ENCODE measurements around the gene CLTA. TPM values are rescaled to one million over a fixed set of nuclear protein-coding genes. Genes with fewer than 3 reads are reported as not detected.
A peak's percentile ranks its signal among the peaks of the same experiment; 100 is the strongest.

Gene CLTA
- polyA plus RNA-seq, 1 experiment: 197 TPM

GRCh38 chr9:36249189-36249588, 58.5 kb downstream of the CLTA start:
- no peak overlapping the region for H3K4me3 ChIP-seq (ENCODE audit: low read depth, low read length)
- H3K27me3 ChIP-seq (ENCODE audit: control insufficient read depth, insufficient read depth, low read length): no peaks in the 10 kb centered on the region
- POLR2A ChIA-PET: interaction anchor here (0.7 kb wide), 1 partner anchor 76 kb away, joined by 3 read pairs; no protein-coding TSS in a partner anchor
- H3K36me3 ChIP-seq (ENCODE audit: control insufficient read depth, insufficient read depth, low read length): peaks cover 2% of the 10 kb centered on the region; the same call in 1 of the 2 replicates
- no peak for TF ChIP-seq CTCF (IDR thresholded peaks at IDR 0.05; ENCODE audit: insufficient read depth, low read depth, low read length)
- CTCF ChIA-PET: interaction anchor here (0.6 to 9.8 kb wide), 4 partner anchors 9 to 84 kb away, joined by 3 to 94 read pairs (median 3); partner anchors contain the start of gene GNE
- DNase-seq (ENCODE audit: low read depth): no peak

- no peak for TF ChIP-seq CTCF (IDR thresholded peaks at IDR 0.05; ENCODE audit: insufficient read depth, low read depth, low read length)
- H3K36me3 ChIP-seq (ENCODE audit: control insufficient read depth, insufficient read depth, low read length): peaks cover 2% of the 10 kb centered on the region; the same call in 1 of the 2 replicates
- H3K4me3 ChIP-seq (ENCODE audit: low read depth, low read length): no peak overlapping the region
- CTCF ChIA-PET: interaction anchor here (0.6 to 9.8 kb wide), 3 partner anchors 78 to 200 kb away, joined by 3 to 94 read pairs (median 3); no protein-coding TSS in a partner anchor
- POLR2A ChIA-PET: no interaction called here
- DNase-seq (ENCODE audit: low read depth): no peak
- no peaks in the 10 kb centered on the region for H3K27me3 ChIP-seq (ENCODE audit: control insufficient read depth, insufficient read depth, low read length)
Observed at GRCh38 chr9:36250079-36250478, 59.4 kb downstream of the CLTA start.

GRCh38 chr9:36251428-36251827, 60.7 kb downstream of the CLTA start:
- Histone ChIP-seq H3K36me3 (ENCODE audit: control insufficient read depth, insufficient read depth, low read length) (no peaks in the 10 kb centered on the region), H3K4me3 (ENCODE audit: low read depth, low read length) (no peak overlapping the region), H3K27me3 (ENCODE audit: control insufficient read depth, insufficient read depth, low read length) (no peaks in the 10 kb centered on the region)
- POLR2A ChIA-PET: no interaction called here
- TF ChIP-seq CTCF (IDR thresholded peaks at IDR 0.05; ENCODE audit: insufficient read depth, low read depth, low read length): no peak
- CTCF ChIA-PET: interaction anchor here (9.8 kb wide), 1 partner anchor 76 kb away, joined by 94 read pairs; no protein-coding TSS in a partner anchor
- no peak for DNase-seq (ENCODE audit: low read depth)

GRCh38 chr9:36258208-36258995, 67.7 kb downstream of the CLTA start, which contains the start of gene GNE:
TSS of gene GNE (minus strand) at chr9:36258448. CDS start at chr9:36249355, 9,093 bp downstream.
- CTCF ChIA-PET: interaction anchor here (0.6 to 2.5 kb wide), 6 partner anchors 9 to 70 kb away, joined by 3 to 15 read pairs (median 3); no protein-coding TSS in a partner anchor
- peak; percentile 67 for DNase-seq (ENCODE audit: low read depth)

More at GRCh38 chr9:36258208-36258995, 67.7 kb downstream of the CLTA start, which contains the start of gene GNE:
- Histone ChIP-seq H3K36me3 (ENCODE audit: control insufficient read depth, insufficient read depth, low read length) (no peaks in the 10 kb centered on the region), H3K4me3 (ENCODE audit: low read depth, low read length) (peak within 1 kb of the TSS; percentile 73), H3K27me3 (ENCODE audit: control insufficient read depth, insufficient read depth, low read length) (no peaks in the 10 kb centered on the region)
- TF ChIP-seq CTCF (IDR thresholded peaks at IDR 0.05; ENCODE audit: insufficient read depth, low read depth, low read length): no peak
- POLR2A ChIA-PET: interaction anchor here (0.7 to 1.1 kb wide), 2 partner anchors 19 to 81 kb away, joined by 6 to 13 read pairs; no protein-coding TSS in a partner anchor

All from BJ (cell line).